Activated CD8-positive, alpha-beta memory T cell treated with anti-CD3 and anti-CD28 coated beads, Interleukin-2, amount 10 ng/mL, durations not matched to agents 7 days and 5 days (primary cell): ENCODE data around the gene WDPCP. TPM values are rescaled to one million over a fixed set of nuclear protein-coding genes. Genes with fewer than 3 reads are reported as not detected.
"Not testable (repeated sequence)": the region's sequence is repeated elsewhere in the genome, so short reads cannot be mapped to it uniquely, and the experiment has no call there.

Source experiments
- ATAC-seq: fragments of 150-1000 bp; cut with Tn5 transposase; one replicate; pipeline ENCODE4 v1.10.0; 2021; ENCODE audit warnings: moderate library complexity
- CTCF ChIA-PET: fragments of 350-600 bp; sonication (Branson Sonifier 250); formaldehyde crosslinking; loops from one replicate; lab custom pipeline; 2021; ENCODE audit warnings: antibody characterized with exemption; lab: Charles Lee
- DNase-seq: peaks from one replicate; pipeline ENCODE4 v3.0.0-alpha.2; 2020
- H3K27ac Mint-ChIP-seq: one replicate; pipeline ENCODE4 v1.8.0; 2021; ENCODE audit warnings: mild to moderate bottlenecking, mixed read lengths
- H3K27me3 Mint-ChIP-seq: one replicate; pipeline ENCODE4 v1.8.0; 2021; ENCODE audit warnings: mixed read lengths
- H3K36me3 Mint-ChIP-seq: one replicate; pipeline ENCODE4 v1.8.0; 2021; ENCODE audit warnings: mild to moderate bottlenecking, mixed read lengths
- H3K4me1 Mint-ChIP-seq: one replicate; pipeline ENCODE4 v1.8.0; 2021; ENCODE audit warnings: mixed read lengths
- H3K4me3 Mint-ChIP-seq: one replicate; pipeline ENCODE4 v1.8.0; 2021; ENCODE audit warnings: mild to moderate bottlenecking, moderate library complexity, mixed read lengths
- H3K9me3 Mint-ChIP-seq: one replicate; pipeline ENCODE4 v1.8.0; 2022; ENCODE audit warnings: low read depth, mixed read lengths
- total RNA-seq, 2 experiments: library from RNA; stranded (reverse); gene quantifications; one replicate each; pipeline ENCODE4 v1.2.3, GENCODE V29; 2021

The WDPCP gene
- total RNA-seq, 2 experiments from 2014 or later, result 7.3 to 7.6 TPM

DNA sequence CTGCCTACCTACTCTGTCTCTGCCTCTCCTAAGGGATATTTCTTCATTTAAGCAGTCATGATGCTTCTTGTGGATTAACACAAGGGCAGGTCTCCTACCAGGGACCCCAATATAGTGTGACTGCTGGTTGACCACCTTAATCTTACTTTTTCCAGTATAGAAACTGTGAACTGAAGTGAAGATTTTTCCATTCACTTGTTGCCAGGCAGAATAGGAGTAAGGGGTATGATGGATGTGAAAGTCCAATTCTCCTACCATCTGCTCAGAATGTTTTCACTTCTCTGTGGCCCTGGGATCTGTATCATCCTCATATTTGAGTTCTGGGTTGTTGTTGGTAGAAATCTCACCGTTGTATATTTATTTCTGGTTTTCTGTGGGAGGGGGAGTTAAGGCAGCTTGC lies 247.8 kb downstream of the WDPCP start:
- no peak for DNase-seq
- H3K27me3 Mint-ChIP-seq, result no peaks in the 10 kb centered on the region
- H3K4me3 Mint-ChIP-seq, result no peak overlapping the region
- CTCF ChIA-PET, result no interaction called here
- H3K36me3 Mint-ChIP-seq, result peaks cover 2% of the 10 kb centered on the region
- H3K4me1 Mint-ChIP-seq, result no peaks in the 10 kb centered on the region
- H3K27ac Mint-ChIP-seq, result no peak overlapping the region
- H3K9me3 Mint-ChIP-seq, result peaks cover 12% of the 10 kb centered on the region
- ATAC-seq, result no peak

GRCh38 chr2:63334910-63335309 lies 253.4 kb downstream of the WDPCP start:
- H3K9me3 Mint-ChIP-seq, result peaks cover 2% of the 10 kb centered on the region
- H3K27me3 Mint-ChIP-seq, result no peaks in the 10 kb centered on the region
- H3K4me1 Mint-ChIP-seq, result no peaks in the 10 kb centered on the region
- CTCF ChIA-PET, result no interaction called here
- H3K36me3 Mint-ChIP-seq, result no peaks in the 10 kb centered on the region
- H3K27ac Mint-ChIP-seq, result no peak overlapping the region
- no peak for ATAC-seq
- H3K4me3 Mint-ChIP-seq, result no peak overlapping the region
- DNase-seq, result no peak

DNA sequence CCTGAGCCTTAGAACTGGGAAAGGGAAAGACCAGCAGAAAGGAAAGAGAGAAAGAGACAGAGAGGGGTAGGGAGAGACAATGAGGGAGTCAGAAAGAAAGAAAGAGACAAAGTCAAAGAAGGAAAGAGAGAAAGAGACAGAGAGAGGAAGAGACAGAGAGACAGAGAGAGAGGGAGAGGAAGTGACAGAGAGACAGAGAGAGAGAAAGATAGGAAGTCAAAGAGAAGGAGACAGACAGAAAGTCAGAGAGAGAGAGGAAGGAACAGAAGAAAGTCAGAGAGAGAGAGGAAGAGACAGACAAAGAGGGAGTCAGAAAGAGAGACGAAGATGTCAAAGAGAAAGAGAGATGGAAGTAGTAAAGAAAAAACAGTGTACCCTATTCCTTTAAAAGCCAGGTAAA lies 261.8 kb downstream of the WDPCP start:
- Mint-ChIP-seq H3K4me1 (no peaks in the 10 kb centered on the region), H3K9me3 (peaks cover 2% of the 10 kb centered on the region), H3K27me3 (no peaks in the 10 kb centered on the region), H3K27ac (no peak overlapping the region), H3K36me3 (peaks cover 3% of the 10 kb centered on the region), H3K4me3 (no peak overlapping the region)
- no peak for DNase-seq
- ATAC-seq, result no peak
- CTCF ChIA-PET, result no interaction called here

GRCh38 chr2:63323662-63324061 lies 264.6 kb downstream of the WDPCP start:
- ATAC-seq, H3K4me3 Mint-ChIP-seq, DNase-seq: not testable (repeated sequence)

GRCh38 chr2:63321973-63322372 lies 266.3 kb downstream of the WDPCP start:
- H3K9me3 Mint-ChIP-seq, H3K4me3 Mint-ChIP-seq, CTCF ChIA-PET: not testable (repeated sequence)

More at GRCh38 chr2:63323662-63324061, 264.6 kb downstream of the WDPCP start:
- CTCF ChIA-PET, H3K27me3 Mint-ChIP-seq, H3K4me1 Mint-ChIP-seq, H3K27ac Mint-ChIP-seq, H3K9me3 Mint-ChIP-seq, H3K36me3 Mint-ChIP-seq: not testable (repeated sequence)

GRCh38 chr2:63320669-63321068 lies 267.6 kb downstream of the WDPCP start:
- no peaks in the 10 kb centered on the region for H3K4me1 Mint-ChIP-seq
- DNase-seq, result no peak
- no peak overlapping the region for H3K27ac Mint-ChIP-seq
- no peaks in the 10 kb centered on the region for H3K27me3 Mint-ChIP-seq
- H3K9me3 Mint-ChIP-seq, result peaks cover 2% of the 10 kb centered on the region
- peaks cover 3% of the 10 kb centered on the region for H3K36me3 Mint-ChIP-seq
- no peak for ATAC-seq
- no peak overlapping the region for H3K4me3 Mint-ChIP-seq
- CTCF ChIA-PET, result no interaction called here

More at GRCh38 chr2:63321973-63322372, 266.3 kb downstream of the WDPCP start:
- not testable (repeated sequence) for H3K4me1 Mint-ChIP-seq, H3K36me3 Mint-ChIP-seq, ATAC-seq, H3K27ac Mint-ChIP-seq, DNase-seq, H3K27me3 Mint-ChIP-seq

DNA sequence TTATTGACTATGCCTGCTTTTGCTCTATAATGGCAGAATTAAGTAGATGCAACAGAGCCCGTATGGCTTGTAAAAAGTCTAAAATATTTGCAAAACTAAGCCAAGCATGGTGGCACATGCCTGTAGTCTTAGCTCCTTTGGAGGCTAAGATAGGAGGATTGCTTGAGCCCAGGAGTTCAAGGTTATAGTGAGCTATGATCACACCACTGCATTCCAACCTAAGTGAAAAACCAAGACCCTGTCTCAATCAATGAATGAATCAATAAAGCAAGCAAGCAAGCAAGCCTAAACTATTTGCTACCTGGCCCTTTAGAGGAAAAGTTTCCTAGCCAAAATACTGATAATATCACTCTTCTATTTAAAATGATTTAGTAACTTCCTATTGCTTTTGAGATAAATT lies 277.7 kb downstream of the WDPCP start:
- DNase-seq (no peak), ATAC-seq (no peak)
- Mint-ChIP-seq H3K27ac (no peak overlapping the region), H3K4me1 (no peaks in the 10 kb centered on the region), H3K36me3 (peaks cover 4% of the 10 kb centered on the region), H3K4me3 (no peak overlapping the region), H3K27me3 (no peaks in the 10 kb centered on the region), H3K9me3 (peaks cover 5% of the 10 kb centered on the region)
- CTCF ChIA-PET, result no interaction called here

GRCh38 chr2:63301481-63301880 lies 286.8 kb downstream of the WDPCP start:
- H3K4me3 Mint-ChIP-seq, result no peak overlapping the region
- peaks cover 23% of the 10 kb centered on the region for H3K9me3 Mint-ChIP-seq
- DNase-seq (no peak), ATAC-seq (no peak)
- CTCF ChIA-PET, result no interaction called here
- H3K4me1 Mint-ChIP-seq, result no peaks in the 10 kb centered on the region
- peaks cover 2% of the 10 kb centered on the region for H3K36me3 Mint-ChIP-seq
- H3K27me3 Mint-ChIP-seq, result no peaks in the 10 kb centered on the region
- H3K27ac Mint-ChIP-seq, result no peak overlapping the region

DNA sequence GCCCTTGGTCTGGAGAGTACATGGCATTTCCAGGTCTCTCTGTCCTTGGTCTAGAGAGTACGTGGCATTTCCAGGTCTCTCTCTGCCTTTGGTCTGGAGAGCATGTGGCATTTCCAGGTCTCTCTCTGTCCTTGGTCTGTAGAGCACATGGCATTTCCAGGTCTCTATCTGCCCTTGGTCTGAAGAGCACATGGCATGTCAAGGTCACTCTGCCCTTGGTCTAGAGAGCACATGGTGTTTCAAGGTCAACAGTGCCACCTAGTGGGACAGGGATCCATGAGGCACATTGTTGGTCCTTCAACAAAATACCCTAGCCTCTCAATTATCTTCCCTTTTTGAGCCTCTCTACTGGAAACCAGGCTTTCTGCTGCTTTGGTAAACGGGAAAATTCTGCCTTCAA lies 287.4 kb downstream of the WDPCP start:
- CTCF ChIA-PET, result no interaction called here
- Mint-ChIP-seq H3K27ac (no peak overlapping the region), H3K4me3 (no peak overlapping the region), H3K9me3 (peaks cover 23% of the 10 kb centered on the region), H3K36me3 (peaks cover 2% of the 10 kb centered on the region), H3K4me1 (no peaks in the 10 kb centered on the region), H3K27me3 (no peaks in the 10 kb centered on the region)
- ATAC-seq (no peak), DNase-seq (no peak)

DNA sequence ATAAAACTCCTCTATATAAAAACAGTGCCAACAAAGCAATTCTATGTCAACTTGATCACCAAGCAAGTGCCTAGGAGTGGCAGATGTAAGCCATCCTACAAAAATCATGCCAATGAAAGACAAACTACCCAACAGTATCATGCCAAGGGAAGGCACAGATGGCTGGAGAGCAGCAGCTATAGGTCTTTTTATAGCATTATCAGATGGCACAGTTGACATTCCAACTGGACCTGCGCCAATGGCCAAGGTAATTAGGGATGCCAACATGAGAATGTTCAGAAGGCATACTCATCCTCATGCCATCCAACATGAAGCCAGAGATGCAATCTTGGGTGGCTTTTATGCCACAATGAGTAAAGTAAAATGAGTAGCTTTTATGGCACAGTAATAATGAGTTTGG lies 300.3 kb downstream of the WDPCP start:
- ATAC-seq (no peak), DNase-seq (no peak)
- Mint-ChIP-seq H3K4me1 (no peaks in the 10 kb centered on the region), H3K27ac (no peak overlapping the region), H3K36me3 (no peaks in the 10 kb centered on the region), H3K27me3 (no peaks in the 10 kb centered on the region), H3K9me3 (peaks cover 20% of the 10 kb centered on the region), H3K4me3 (no peak overlapping the region)
- CTCF ChIA-PET, result no interaction called here

DNA sequence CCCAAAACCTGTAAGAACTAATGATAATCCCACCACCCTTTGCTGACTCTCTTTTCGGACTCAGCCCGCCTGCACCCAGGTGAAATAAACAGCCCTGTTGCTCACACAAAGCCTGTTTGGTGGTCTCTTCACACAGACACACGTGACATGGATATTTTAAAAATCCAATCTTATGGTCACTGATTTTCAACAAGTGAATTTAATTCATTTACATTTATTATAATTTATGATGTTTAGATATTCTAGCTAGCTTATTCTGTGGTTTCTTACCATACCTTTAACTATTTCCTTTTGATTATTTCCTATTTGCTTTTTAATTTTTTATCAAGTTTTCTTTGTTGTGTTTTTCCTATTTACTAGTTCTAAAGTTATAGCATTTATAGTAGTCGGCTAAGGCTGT lies 301.8 kb downstream of the WDPCP start:
- peaks cover 20% of the 10 kb centered on the region for H3K9me3 Mint-ChIP-seq
- DNase-seq, CTCF ChIA-PET, H3K36me3 Mint-ChIP-seq, H3K27me3 Mint-ChIP-seq, H3K4me1 Mint-ChIP-seq, H3K4me3 Mint-ChIP-seq, H3K27ac Mint-ChIP-seq, ATAC-seq: not testable (repeated sequence)

DNA sequence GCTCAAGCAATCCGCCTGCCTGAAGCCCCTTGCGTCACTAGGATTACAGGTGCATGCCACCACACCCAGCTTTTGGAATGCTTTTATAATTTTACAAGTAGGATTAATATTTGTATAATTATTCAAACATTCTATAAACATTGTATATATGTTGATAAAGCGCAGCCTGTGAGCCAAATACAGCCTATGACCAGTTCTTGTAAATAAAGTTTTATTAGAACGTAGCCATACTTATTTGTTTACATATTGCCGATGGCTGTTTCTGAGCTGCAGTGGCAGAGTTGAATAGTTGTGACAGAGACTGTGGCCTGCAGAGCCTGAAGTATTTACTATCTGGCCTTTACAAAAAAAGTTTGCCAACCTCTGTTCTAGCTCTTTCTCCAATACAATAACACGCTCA lies 305.0 kb downstream of the WDPCP start:
- H3K9me3 Mint-ChIP-seq, result peaks cover 27% of the 10 kb centered on the region
- H3K4me1 Mint-ChIP-seq, result no peaks in the 10 kb centered on the region
- CTCF ChIA-PET, result no interaction called here
- no peaks in the 10 kb centered on the region for H3K36me3 Mint-ChIP-seq
- no peak for DNase-seq
- ATAC-seq, result no peak
- H3K27ac Mint-ChIP-seq, result no peak overlapping the region
- no peaks in the 10 kb centered on the region for H3K27me3 Mint-ChIP-seq
- no peak overlapping the region for H3K4me3 Mint-ChIP-seq

DNA sequence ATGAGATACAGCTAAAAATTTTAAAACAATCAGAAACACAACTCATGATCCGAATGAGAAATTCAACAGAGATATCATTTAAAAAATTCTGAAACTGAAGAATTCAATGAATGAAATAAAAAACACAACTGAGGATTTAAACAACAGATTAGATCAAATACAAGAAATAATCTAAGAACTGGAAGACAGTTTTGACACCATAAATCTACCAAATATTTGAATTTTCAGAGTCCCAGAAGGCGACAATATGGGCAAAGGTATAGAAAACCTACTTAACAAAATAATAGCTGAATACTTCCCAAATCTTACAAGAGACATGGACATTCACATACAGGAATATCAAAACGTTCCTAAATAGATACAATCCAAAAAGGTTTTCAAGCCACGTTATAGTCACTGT lies 315.7 kb downstream of the WDPCP start:
- H3K4me3 Mint-ChIP-seq, result no peak overlapping the region
- DNase-seq (no peak), ATAC-seq (no peak)
- CTCF ChIA-PET, result no interaction called here
- H3K9me3 Mint-ChIP-seq, result peaks cover 30% of the 10 kb centered on the region
- no peak overlapping the region for H3K27ac Mint-ChIP-seq
- no peaks in the 10 kb centered on the region for H3K27me3 Mint-ChIP-seq
- no peaks in the 10 kb centered on the region for H3K4me1 Mint-ChIP-seq
- H3K36me3 Mint-ChIP-seq, result peaks cover 5% of the 10 kb centered on the region

DNA sequence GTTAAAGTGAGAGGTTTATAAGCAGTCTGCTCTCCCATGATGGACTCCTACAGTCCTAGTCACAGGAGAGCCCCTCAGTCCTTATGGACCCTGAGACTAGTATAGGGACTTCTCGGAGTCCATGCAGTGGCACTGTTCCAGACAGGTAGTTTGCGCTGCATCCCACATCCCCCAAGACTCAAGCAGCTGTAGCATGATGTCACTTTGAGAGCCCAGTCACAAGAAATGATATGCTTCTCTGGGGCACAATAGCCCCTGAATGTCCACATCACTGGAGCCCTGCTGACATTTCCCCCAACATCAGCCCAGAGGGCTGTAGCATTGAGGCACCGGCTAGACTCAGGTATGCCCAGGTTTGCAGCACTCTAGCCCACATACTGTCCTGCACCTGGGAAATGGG lies 317.6 kb downstream of the WDPCP start:
- DNase-seq (no peak), ATAC-seq (no peak)
- Mint-ChIP-seq H3K4me3 (no peak overlapping the region), H3K27ac (no peak overlapping the region), H3K4me1 (no peaks in the 10 kb centered on the region), H3K36me3 (peaks cover 5% of the 10 kb centered on the region), H3K9me3 (peaks cover 30% of the 10 kb centered on the region), H3K27me3 (no peaks in the 10 kb centered on the region)
- CTCF ChIA-PET, result no interaction called here

- Mint-ChIP-seq H3K9me3 (peaks cover 21% of the 10 kb centered on the region), H3K4me3 (no peak overlapping the region), H3K36me3 (peaks cover 5% of the 10 kb centered on the region), H3K4me1 (no peaks in the 10 kb centered on the region), H3K27ac (no peak overlapping the region), H3K27me3 (no peaks in the 10 kb centered on the region)
- CTCF ChIA-PET, result no interaction called here
- DNase-seq (no peak), ATAC-seq (no peak)
Observed at GRCh38 chr2:63268946-63269345, 319.3 kb downstream of the WDPCP start.
